Measurements from ENCODE around the gene ADAMTS9.

DNA sequence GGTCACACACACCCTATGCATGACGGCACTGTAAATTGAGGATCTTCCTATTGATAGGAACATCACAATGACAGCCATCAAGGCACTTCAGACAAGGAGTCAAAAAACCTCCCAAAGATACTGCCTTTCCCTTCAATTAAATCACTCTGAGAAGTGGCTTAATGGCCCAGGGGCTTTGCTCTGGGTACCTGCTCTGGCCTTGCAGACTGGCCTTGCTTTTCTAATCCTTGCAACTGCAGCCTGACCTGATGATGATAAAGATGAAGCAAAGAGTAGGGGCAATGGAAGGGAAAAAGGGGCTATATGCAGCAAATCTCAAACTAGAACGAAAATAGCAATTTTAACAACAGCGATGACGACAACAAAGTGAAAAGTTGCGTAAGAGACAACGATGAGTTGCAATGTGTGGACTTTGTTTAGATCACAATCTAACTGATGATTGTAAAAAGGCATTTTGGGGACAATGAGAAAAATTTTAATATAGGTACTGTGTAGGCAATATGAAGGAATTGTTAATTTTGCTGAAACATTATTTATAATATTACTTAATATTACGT lies 14.6 kb downstream of the ADAMTS9 start:
- TF ChIP-seq, protein P1, sequence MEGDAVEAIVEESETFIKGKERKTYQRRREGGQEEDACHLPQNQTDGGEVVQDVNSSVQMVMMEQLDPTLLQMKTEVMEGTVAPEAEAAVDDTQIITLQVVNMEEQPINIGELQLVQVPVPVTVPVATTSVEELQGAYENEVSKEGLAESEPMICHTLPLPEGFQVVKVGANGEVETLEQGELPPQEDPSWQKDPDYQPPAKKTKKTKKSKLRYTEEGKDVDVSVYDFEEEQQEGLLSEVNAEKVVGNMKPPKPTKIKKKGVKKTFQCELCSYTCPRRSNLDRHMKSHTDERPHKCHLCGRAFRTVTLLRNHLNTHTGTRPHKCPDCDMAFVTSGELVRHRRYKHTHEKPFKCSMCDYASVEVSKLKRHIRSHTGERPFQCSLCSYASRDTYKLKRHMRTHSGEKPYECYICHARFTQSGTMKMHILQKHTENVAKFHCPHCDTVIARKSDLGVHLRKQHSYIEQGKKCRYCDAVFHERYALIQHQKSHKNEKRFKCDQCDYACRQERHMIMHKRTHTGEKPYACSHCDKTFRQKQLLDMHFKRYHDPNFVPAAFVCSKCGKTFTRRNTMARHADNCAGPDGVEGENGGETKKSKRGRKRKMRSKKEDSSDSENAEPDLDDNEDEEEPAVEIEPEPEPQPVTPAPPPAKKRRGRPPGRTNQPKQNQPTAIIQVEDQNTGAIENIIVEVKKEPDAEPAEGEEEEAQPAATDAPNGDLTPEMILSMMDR (IDR thresholded peaks at IDR 0.05 in 4 of 5, conservative IDR thresholded peaks at IDR 0.05 in 1 of 5), result no peak
- TF ChIP-seq POLR2A (IDR thresholded peaks at IDR 0.05), result no peak
